Inflammatory macrophage treated with lipopolysaccharide for 4 hours (primary cell): ENCODE data around the gene KRT82.
A peak's percentile ranks its signal among the peaks of the same experiment; 100 is the strongest.
"Not testable (repeated sequence)": the region's sequence is repeated elsewhere in the genome, so short reads cannot be mapped to it uniquely, and the experiment has no call there.

Experiments used
- DNase-seq: peaks from one replicate; pipeline ENCODE4 v3.0.0-alpha.2; 2020

Gene KRT82

GRCh38 chr12:52405922-52406385 is at the start of gene KRT82:
TSS of gene KRT82 (minus strand) at chr12:52406335. CDS start at chr12:52406277, 58 bp downstream.
- no peak for DNase-seq

- DNase-seq: peak; percentile 59
Measured at GRCh38 chr12:52455821-52456220, 49.7 kb upstream of the KRT82 start.

- DNase-seq: no peak
Measured at GRCh38 chr12:52454411-52455201, 48.5 kb upstream of the KRT82 start.

GRCh38 chr12:52452101-52452500 is 46.0 kb upstream of the KRT82 start, which contains the start of gene KRT6B:
TSS of gene KRT6B (minus strand) at chr12:52452146. CDS start at chr12:52452078, 68 bp downstream.
- no peak for DNase-seq

GRCh38 chr12:52448228-52448627 is 42.1 kb upstream of the KRT82 start:
- DNase-seq: peak; percentile 59

GRCh38 chr12:52447196-52447595 is 41.1 kb upstream of the KRT82 start:
- DNase-seq: not testable (repeated sequence)

GRCh38 chr12:52446367-52447045 is 40.4 kb upstream of the KRT82 start:
- no peak for DNase-seq

GRCh38 chr12:52445876-52446275 is 39.7 kb upstream of the KRT82 start:
- DNase-seq: no peak

- DNase-seq: no peak
Measured at GRCh38 chr12:52444647-52445595, 38.8 kb upstream of the KRT82 start.

- DNase-seq: no peak
Measured at GRCh38 chr12:52443966-52444365, 37.8 kb upstream of the KRT82 start.

GRCh38 chr12:52442600-52443061 is 36.5 kb upstream of the KRT82 start:
- DNase-seq: peak; percentile 10

GRCh38 chr12:52441320-52441911 is 35.3 kb upstream of the KRT82 start:
- DNase-seq: no peak

- peak; percentile 10 for DNase-seq
Measured at GRCh38 chr12:52440821-52441319, 34.7 kb upstream of the KRT82 start.

- no peak for DNase-seq
Measured at GRCh38 chr12:52439845-52440244, 33.7 kb upstream of the KRT82 start.

GRCh38 chr12:52439420-52439819 is 33.3 kb upstream of the KRT82 start:
- DNase-seq: no peak

- no peak for DNase-seq
Measured at GRCh38 chr12:52438305-52439301, 32.5 kb upstream of the KRT82 start.

- no peak for DNase-seq
Measured at GRCh38 chr12:52437508-52437907, 31.4 kb upstream of the KRT82 start.

- DNase-seq: no peak
Measured at GRCh38 chr12:52436828-52437474, 30.8 kb upstream of the KRT82 start.

- no peak for DNase-seq
Measured at GRCh38 chr12:52436000-52436827, 30.1 kb upstream of the KRT82 start.
